ENCODE measurements around the gene RASGEF1B. TPM values are rescaled to one million over a fixed set of nuclear protein-coding genes. Genes with fewer than 3 reads are reported as not detected.

The RASGEF1B gene
- total and polyA plus RNA-seq, 2 experiments from 2014 or later: 2.8 to 5.2 TPM

DNA sequence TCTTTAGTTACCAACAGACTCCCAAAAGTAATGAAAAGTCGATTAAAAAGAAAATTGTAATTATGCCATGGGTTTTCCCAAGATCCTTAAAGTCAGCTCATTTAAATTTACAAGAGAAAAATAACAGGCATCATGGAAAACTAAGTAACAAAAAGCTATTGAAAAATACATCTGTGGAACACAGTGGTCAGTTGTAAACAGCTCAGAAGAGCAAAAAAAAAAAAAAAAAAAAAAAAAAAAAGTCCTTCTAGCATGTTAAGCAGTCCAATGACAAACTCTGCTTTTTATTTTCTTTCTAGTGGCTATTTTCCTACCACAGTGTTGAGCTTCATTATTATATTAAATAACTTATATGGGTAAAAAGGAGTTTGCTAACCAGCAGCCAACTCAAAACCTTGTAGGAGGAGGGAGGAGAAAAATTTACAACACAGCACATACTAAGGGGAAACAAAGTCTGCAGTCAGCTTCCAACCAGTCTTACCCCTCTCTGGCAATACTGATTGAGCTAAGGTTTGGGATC lies 44.9 kb downstream of the RASGEF1B start:
- H3K4me2 ChIP-seq: peak overlapping the region; percentile 31
- H3K4me1 ChIP-seq (ENCODE audit: insufficient read depth): peaks cover 51% of the 10 kb centered on the region

More for the DNA sequence above, 44.9 kb downstream of the RASGEF1B start:
- H3K27me3 ChIP-seq (ENCODE audit: insufficient read depth): no peaks in the 10 kb centered on the region
- H4K20me1 ChIP-seq (replicated peaks; ENCODE audit: insufficient read depth): no peaks in the 10 kb centered on the region
- no peaks in the 10 kb centered on the region for H3K36me3 ChIP-seq (ENCODE audit: insufficient read depth)
- H3K36me3 Mint-ChIP-seq (ENCODE audit: low read depth): peaks cover 16% of the 10 kb centered on the region
- DNase-seq (ENCODE audit: low spot score) (no peak), ATAC-seq (no peak)
- H3F3A ChIP-seq (replicated peaks; ENCODE audit: low read depth): no peaks in the 10 kb centered on the region
- H3K9me2 ChIP-seq (ENCODE audit: insufficient read depth): no peaks in the 10 kb centered on the region
- H2AFZ ChIP-seq: no peak overlapping the region
- H3K4me3 ChIP-seq: no peak overlapping the region
- TF ChIP-seq, protein P1, sequence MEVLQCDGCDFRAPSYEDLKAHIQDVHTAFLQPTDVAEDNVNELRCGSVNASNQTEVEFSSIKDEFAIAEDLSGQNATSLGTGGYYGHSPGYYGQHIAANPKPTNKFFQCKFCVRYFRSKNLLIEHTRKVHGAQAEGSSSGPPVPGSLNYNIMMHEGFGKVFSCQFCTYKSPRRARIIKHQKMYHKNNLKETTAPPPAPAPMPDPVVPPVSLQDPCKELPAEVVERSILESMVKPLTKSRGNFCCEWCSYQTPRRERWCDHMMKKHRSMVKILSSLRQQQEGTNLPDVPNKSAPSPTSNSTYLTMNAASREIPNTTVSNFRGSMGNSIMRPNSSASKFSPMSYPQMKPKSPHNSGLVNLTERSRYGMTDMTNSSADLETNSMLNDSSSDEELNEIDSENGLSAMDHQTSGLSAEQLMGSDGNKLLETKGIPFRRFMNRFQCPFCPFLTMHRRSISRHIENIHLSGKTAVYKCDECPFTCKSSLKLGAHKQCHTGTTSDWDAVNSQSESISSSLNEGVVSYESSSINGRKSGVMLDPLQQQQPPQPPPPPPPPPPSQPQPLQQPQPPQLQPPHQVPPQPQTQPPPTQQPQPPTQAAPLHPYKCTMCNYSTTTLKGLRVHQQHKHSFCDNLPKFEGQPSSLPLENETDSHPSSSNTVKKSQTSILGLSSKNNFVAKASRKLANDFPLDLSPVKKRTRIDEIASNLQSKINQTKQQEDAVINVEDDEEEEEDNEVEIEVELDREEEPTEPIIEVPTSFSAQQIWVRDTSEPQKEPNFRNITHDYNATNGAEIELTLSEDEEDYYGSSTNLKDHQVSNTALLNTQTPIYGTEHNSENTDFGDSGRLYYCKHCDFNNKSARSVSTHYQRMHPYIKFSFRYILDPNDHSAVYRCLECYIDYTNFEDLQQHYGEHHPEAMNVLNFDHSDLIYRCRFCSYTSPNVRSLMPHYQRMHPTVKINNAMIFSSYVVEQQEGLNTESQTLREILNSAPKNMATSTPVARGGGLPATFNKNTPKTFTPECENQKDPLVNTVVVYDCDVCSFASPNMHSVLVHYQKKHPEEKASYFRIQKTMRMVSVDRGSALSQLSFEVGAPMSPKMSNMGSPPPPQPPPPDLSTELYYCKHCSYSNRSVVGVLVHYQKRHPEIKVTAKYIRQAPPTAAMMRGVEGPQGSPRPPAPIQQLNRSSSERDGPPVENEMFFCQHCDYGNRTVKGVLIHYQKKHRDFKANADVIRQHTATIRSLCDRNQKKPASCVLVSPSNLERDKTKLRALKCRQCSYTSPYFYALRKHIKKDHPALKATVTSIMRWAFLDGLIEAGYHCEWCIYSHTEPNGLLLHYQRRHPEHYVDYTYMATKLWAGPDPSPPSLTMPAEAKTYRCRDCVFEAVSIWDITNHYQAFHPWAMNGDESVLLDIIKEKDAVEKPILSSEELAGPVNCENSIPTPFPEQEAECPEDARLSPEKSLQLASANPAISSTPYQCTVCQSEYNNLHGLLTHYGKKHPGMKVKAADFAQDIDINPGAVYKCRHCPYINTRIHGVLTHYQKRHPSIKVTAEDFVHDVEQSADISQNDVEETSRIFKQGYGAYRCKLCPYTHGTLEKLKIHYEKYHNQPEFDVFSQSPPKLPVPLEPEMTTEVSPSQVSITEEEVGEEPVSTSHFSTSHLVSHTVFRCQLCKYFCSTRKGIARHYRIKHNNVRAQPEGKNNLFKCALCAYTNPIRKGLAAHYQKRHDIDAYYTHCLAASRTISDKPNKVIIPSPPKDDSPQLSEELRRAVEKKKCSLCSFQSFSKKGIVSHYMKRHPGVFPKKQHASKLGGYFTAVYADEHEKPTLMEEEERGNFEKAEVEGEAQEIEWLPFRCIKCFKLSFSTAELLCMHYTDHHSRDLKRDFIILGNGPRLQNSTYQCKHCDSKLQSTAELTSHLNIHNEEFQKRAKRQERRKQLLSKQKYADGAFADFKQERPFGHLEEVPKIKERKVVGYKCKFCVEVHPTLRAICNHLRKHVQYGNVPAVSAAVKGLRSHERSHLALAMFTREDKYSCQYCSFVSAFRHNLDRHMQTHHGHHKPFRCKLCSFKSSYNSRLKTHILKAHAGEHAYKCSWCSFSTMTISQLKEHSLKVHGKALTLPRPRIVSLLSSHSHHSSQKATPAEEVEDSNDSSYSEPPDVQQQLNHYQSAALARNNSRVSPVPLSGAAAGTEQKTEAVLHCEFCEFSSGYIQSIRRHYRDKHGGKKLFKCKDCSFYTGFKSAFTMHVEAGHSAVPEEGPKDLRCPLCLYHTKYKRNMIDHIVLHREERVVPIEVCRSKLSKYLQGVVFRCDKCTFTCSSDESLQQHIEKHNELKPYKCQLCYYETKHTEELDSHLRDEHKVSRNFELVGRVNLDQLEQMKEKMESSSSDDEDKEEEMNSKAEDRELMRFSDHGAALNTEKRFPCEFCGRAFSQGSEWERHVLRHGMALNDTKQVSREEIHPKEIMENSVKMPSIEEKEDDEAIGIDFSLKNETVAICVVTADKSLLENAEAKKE (CRISPR knock-in tag; IDR thresholded peaks at IDR 0.05): no peak
- no peak for TF ChIP-seq STAT1 (IDR thresholded peaks at IDR 0.05; ENCODE audit: unreplicated experiment)
- no peak for TF ChIP-seq EZH2 (IDR thresholded peaks at IDR 0.05; ENCODE audit: low read depth, unreplicated experiment)
- TF ChIP-seq ZNF331 (CRISPR knock-in tag; IDR thresholded peaks at IDR 0.05; ENCODE audit: low read depth): no peak
- TF ChIP-seq, protein P2, sequence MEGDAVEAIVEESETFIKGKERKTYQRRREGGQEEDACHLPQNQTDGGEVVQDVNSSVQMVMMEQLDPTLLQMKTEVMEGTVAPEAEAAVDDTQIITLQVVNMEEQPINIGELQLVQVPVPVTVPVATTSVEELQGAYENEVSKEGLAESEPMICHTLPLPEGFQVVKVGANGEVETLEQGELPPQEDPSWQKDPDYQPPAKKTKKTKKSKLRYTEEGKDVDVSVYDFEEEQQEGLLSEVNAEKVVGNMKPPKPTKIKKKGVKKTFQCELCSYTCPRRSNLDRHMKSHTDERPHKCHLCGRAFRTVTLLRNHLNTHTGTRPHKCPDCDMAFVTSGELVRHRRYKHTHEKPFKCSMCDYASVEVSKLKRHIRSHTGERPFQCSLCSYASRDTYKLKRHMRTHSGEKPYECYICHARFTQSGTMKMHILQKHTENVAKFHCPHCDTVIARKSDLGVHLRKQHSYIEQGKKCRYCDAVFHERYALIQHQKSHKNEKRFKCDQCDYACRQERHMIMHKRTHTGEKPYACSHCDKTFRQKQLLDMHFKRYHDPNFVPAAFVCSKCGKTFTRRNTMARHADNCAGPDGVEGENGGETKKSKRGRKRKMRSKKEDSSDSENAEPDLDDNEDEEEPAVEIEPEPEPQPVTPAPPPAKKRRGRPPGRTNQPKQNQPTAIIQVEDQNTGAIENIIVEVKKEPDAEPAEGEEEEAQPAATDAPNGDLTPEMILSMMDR (conservative IDR thresholded peaks at IDR 0.05; ENCODE audit: low read depth in 2 of 2): no peak
- no peak for TF ChIP-seq ETS1 (IDR thresholded peaks at IDR 0.05)
- peak overlapping the region; percentile 97 for H3K27ac Mint-ChIP-seq
- peaks cover 4% of the 10 kb centered on the region for H3K9me3 Mint-ChIP-seq
- H3K27me3 Mint-ChIP-seq (ENCODE audit: insufficient read depth, low read depth, poor library complexity): peaks cover 2% of the 10 kb centered on the region
- peaks cover 53% of the 10 kb centered on the region for H3K4me1 Mint-ChIP-seq
- peak overlapping the region; percentile 81 for H3K27ac ChIP-seq (ENCODE audit: low read depth)
- no peaks in the 10 kb centered on the region for H3K79me2 ChIP-seq (replicated peaks; ENCODE audit: insufficient read depth)
- H3K4me3 Mint-ChIP-seq: peak overlapping the region; percentile 40; the same call in 1 of the 3 replicates

Measured in GM23338 (cell line).